Epidermal melanocyte (primary cell): ENCODE data around the gene BRD1.

Experiments
- DNase-seq: peaks from one replicate; pipeline ENCODE4 v3.0.0; 2011; ENCODE audit warnings: low spot score; ENCODE audit not compliant: insufficient read length

The BRD1 gene

GRCh38 chr22:49733631-49734030 lies 94.0 kb downstream of the BRD1 start:
- DNase-seq = no peak

- no peak for DNase-seq
Measured at GRCh38 chr22:49730656-49731055, 97.0 kb downstream of the BRD1 start.

GRCh38 chr22:49728570-49729271 lies 99.0 kb downstream of the BRD1 start:
- no peak for DNase-seq

GRCh38 chr22:49727881-49728569 lies 99.6 kb downstream of the BRD1 start:
- DNase-seq = no peak

GRCh38 chr22:49727191-49727880 lies 100.3 kb downstream of the BRD1 start:
- no peak for DNase-seq

- no peak for DNase-seq
Measured at GRCh38 chr22:49726701-49727101, 101.0 kb downstream of the BRD1 start.

- DNase-seq = no peak
Measured at GRCh38 chr22:49726022-49726681, 101.5 kb downstream of the BRD1 start.

- DNase-seq = no peak
Measured at GRCh38 chr22:49725516-49725915, 102.2 kb downstream of the BRD1 start.

- peak; percentile 50 for DNase-seq
Measured at GRCh38 chr22:49724893-49725489, 102.7 kb downstream of the BRD1 start.

GRCh38 chr22:49724030-49724892 lies 103.4 kb downstream of the BRD1 start:
- no peak for DNase-seq

- no peak for DNase-seq
Measured at GRCh38 chr22:49723478-49724029, 104.1 kb downstream of the BRD1 start.
